Neuronal stem cell (in vitro differentiated cells): ENCODE measurements around the gene SPTLC1.
A peak's percentile ranks its signal among the peaks of the same experiment; 100 is the strongest.
"Not testable (repeated sequence)": the region's sequence is repeated elsewhere in the genome, so short reads cannot be mapped to it uniquely, and the experiment has no call there.

Source experiments
- DNase-seq: peaks from one replicate; pipeline ENCODE4 v3.0.0-alpha.2; 2013; ENCODE audit warnings: low spot score
- H2AFZ ChIP-seq: one replicate; pipeline ENCODE4 v1.6.1; 2013; ENCODE audit warnings: mild to moderate bottlenecking, low read length, inconsistent platforms
- H2AK5ac ChIP-seq: 2 replicates; pipeline ENCODE4 v1.6.1; 2013; ENCODE audit warnings: low read depth, mild to moderate bottlenecking, inconsistent platforms, low read length, moderate library complexity, mixed read lengths
- H2BK120ac ChIP-seq: 2 replicates; pipeline ENCODE4 v1.6.1; 2013; ENCODE audit warnings: low read depth, mild to moderate bottlenecking, inconsistent platforms, low read length, moderate library complexity, mixed read lengths
- H2BK12ac ChIP-seq: one replicate; pipeline ENCODE4 v1.6.1; 2013; ENCODE audit warnings: low read length, inconsistent platforms
- H2BK15ac ChIP-seq: 2 replicates; pipeline ENCODE4 v1.6.1; 2013; ENCODE audit warnings: mild to moderate bottlenecking, low read length, inconsistent platforms, mixed read lengths
- H2BK5ac ChIP-seq: one replicate; pipeline ENCODE4 v1.6.1; 2013; ENCODE audit warnings: inconsistent platforms, mild to moderate bottlenecking, low read length, moderate library complexity
- H3K14ac ChIP-seq: one replicate; pipeline ENCODE4 v1.6.1; 2013; ENCODE audit warnings: low read length, inconsistent platforms
- H3K18ac ChIP-seq: 2 replicates; pipeline ENCODE4 v1.6.1; 2013; ENCODE audit warnings: low read length, inconsistent platforms
- H3K23ac ChIP-seq: 2 replicates; pipeline ENCODE4 v1.6.1; 2013; ENCODE audit warnings: low read depth, mild to moderate bottlenecking, mixed read lengths, low read length, inconsistent platforms; ENCODE audit not compliant: poor library complexity
- H3K27ac ChIP-seq: replicated peaks from 3 replicates; pipeline ENCODE4 v1.5.1; 2013; ENCODE audit warnings: low read length, inconsistent platforms
- H3K27me3 ChIP-seq, 3 experiments: 2 replicates each; pipeline ENCODE4 v1.6.1; 2013; ENCODE audit warnings: low read length in 3 of 3, mild to moderate bottlenecking in 2 of 3, inconsistent platforms in 1 of 3, low read depth in 1 of 3, mixed read lengths in 1 of 3, moderate library complexity in 1 of 3; ENCODE audit not compliant: control insufficient read depth in 3 of 3, insufficient read depth in 3 of 3
- H3K36me3 ChIP-seq, 2 donors: replicated peaks in 1 of 2; 2 replicates each; pipeline ENCODE4 v1.6.1; 2013; ENCODE audit warnings: low read length in 2 of 2; ENCODE audit not compliant: control insufficient read depth in 2 of 2, insufficient read depth in 2 of 2
- H3K4ac ChIP-seq: 2 replicates; pipeline ENCODE4 v1.6.1; 2013; ENCODE audit warnings: inconsistent platforms, mild to moderate bottlenecking, low read length, moderate library complexity
- H3K4me1 ChIP-seq, 2 donors: 1 replicate in 1 of 2; 2 replicates in 1 of 2; pipeline ENCODE4 v1.6.1; 2013; ENCODE audit warnings: low read length in 2 of 2, low read depth in 1 of 2; ENCODE audit not compliant: control insufficient read depth in 2 of 2, insufficient read depth in 1 of 2
- H3K4me2 ChIP-seq: one replicate; pipeline ENCODE4 v1.6.1; 2013; ENCODE audit warnings: mild to moderate bottlenecking, low read length, inconsistent platforms; ENCODE audit not compliant: insufficient read depth, poor library complexity, severe bottlenecking
- H3K4me3 ChIP-seq, 2 donors: 2 replicates each; pipeline ENCODE4 v1.5.1; 2013; ENCODE audit warnings: low read length in 2 of 2, mild to moderate bottlenecking in 2 of 2, inconsistent platforms in 1 of 2, moderate library complexity in 1 of 2
- H3K79me1 ChIP-seq: one replicate; pipeline ENCODE4 v1.6.1; 2013; ENCODE audit warnings: low read depth, mild to moderate bottlenecking, inconsistent platforms, low read length, moderate library complexity
- H3K9ac ChIP-seq: one replicate; pipeline ENCODE4 v1.6.1; 2013; ENCODE audit warnings: mild to moderate bottlenecking, low read depth, low read length, inconsistent platforms; ENCODE audit not compliant: poor library complexity
- H3K9me3 ChIP-seq, 2 donors: replicated peaks in 1 of 2; 2 replicates each; pipeline versions ENCODE3 to v1.6.1; 2013; ENCODE audit warnings: low read length in 2 of 2, mild to moderate bottlenecking in 2 of 2, inconsistent platforms in 1 of 2, low read depth in 1 of 2, mixed read lengths in 1 of 2, moderate library complexity in 1 of 2; ENCODE audit not compliant: control insufficient read depth in 2 of 2, insufficient read depth in 1 of 2
- H4K8ac ChIP-seq: one replicate; pipeline ENCODE4 v1.6.1; 2013; ENCODE audit warnings: low read depth, mild to moderate bottlenecking, inconsistent platforms, low read length, moderate library complexity
- H4K91ac ChIP-seq: one replicate; pipeline ENCODE4 v1.6.1; 2013; ENCODE audit warnings: low read length, low read depth, mild to moderate bottlenecking, inconsistent platforms; ENCODE audit not compliant: poor library complexity
- WGBS, 2 donors: extraction: QIAGEN DNeasy Blood & Tissue Kit; methylation state at CpG; one replicate each; pipeline ENCODE4 v1.1.7; 2013; ENCODE audit warnings: missing lambda C conversion rate in 2 of 2, mixed read lengths in 1 of 2; ENCODE audit not compliant: insufficient read length in 2 of 2, insufficient replicate concordance in 1 of 2; ENCODE audit errors: extremely low coverage in 2 of 2; 5-methylcytosine and 5-hydroxymethylcytosine counted together

The SPTLC1 gene

DNA sequence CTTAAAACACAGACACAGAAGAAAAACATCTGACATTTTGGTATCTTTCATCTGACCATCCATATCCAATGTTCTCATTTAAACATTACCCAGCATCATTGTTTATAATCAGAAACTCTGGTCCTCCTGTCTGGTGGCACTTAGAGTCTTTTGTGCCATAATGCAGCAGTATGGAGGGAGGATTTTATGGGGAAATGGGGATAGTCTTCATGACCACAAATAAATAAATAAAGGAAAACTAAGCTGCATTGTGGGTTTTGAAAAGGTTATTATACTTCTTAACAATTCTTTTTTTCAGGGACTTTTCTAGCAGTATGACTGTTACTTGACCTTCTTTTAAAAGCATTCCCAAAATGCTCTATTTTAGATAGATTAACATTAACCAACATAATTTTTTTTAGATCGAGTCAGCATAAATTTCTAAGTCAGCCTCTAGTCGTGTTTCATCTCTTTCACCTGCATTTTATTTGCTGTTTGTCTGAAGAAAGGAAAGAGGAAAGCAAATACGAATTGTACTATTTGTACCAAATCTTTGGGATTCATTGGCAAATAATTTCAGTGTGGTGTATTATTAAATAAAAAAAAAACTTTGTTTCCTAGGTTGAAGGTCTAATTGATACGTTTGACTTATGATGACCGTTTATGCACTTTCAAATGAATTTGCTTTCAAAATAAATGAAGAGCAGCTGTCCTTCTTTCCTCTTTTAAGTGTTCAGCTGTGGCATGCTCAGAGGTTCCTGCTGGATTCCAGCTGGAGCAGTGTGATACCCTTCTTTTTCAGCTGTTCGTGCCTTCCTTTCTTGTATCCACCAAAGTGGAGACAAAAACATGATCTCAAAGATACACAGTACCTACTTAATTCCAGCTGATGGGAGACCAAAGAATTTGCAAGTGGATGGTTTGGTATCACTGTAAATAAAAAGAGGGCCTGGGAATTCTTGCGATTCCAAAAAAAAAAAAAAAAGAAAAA, 35.6 kb upstream of the SPTLC1 start:
- not testable (repeated sequence) for H3K4me3 ChIP-seq, H3K23ac ChIP-seq, H3K4me2 ChIP-seq, H2BK5ac ChIP-seq, H3K4ac ChIP-seq, H3K36me3 ChIP-seq, H3K14ac ChIP-seq, H2BK12ac ChIP-seq, H2AK5ac ChIP-seq, H4K8ac ChIP-seq, H2AFZ ChIP-seq, H3K9ac ChIP-seq, H3K18ac ChIP-seq, DNase-seq, H2BK120ac ChIP-seq, H3K79me1 ChIP-seq, H2BK15ac ChIP-seq, H3K27me3 ChIP-seq, H3K27ac ChIP-seq, H3K9me3 ChIP-seq, H4K91ac ChIP-seq
- WGBS, 2 donors, result no CpG with 5 or more reads among the region's 7 CpGs
- H3K4me1 ChIP-seq, result peaks cover 13 to 18% of the 10 kb centered on the region in 2 donors

DNA sequence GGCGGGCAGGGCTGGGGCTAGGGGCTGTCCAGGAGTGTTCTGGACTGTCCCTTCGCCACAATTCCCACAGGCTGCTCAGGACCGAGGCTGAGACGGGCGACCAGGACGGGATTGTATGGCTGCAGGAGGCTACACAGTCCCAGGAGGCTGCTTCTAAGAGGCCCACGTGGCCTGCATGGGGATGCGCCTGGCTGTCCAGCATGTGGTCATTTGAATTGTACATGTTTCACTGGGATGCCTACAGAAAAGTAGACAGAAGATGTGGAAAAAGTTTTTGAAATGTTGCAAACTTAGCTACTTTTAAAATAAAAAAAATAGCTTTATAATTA, 32.6 kb upstream of the SPTLC1 start:
- H3K9me3 ChIP-seq, result no peaks in the 10 kb centered on the region
- peaks cover 13 to 14% of the 10 kb centered on the region in 2 donors for H3K4me1 ChIP-seq
- H3K27me3 ChIP-seq, result peaks cover 0 to 13% (median 0%) of the 10 kb centered on the region in 3 experiments
- H3K4ac ChIP-seq, result peak overlapping the region; percentile 5
- H2AK5ac ChIP-seq, result peak overlapping the region; percentile 64
- H3K4me2 ChIP-seq, result no peak overlapping the region
- no peak overlapping the region for H3K27ac ChIP-seq
- no peak overlapping the region for H3K9ac ChIP-seq
- no peaks in the 10 kb centered on the region for H3K36me3 ChIP-seq
- peak overlapping the region; percentile 68 for H3K18ac ChIP-seq
- H2BK120ac ChIP-seq, result peak overlapping the region; percentile 100
- H3K4me3 ChIP-seq, result no peak overlapping the region
- no peak overlapping the region for H2BK12ac ChIP-seq
- WGBS, 2 donors, result no CpG with 5 or more reads among the region's 8 CpGs
- H2BK5ac ChIP-seq, result peak overlapping the region; percentile 44
- peak overlapping the region; percentile 5 for H3K14ac ChIP-seq
- peak overlapping the region; percentile 81 for H4K91ac ChIP-seq
- no peaks in the 10 kb centered on the region for H3K79me1 ChIP-seq
- DNase-seq, result no peak
- H4K8ac ChIP-seq, result peak overlapping the region; percentile 78
- peak overlapping the region; percentile 83 for H2AFZ ChIP-seq
- H3K23ac ChIP-seq, result peak overlapping the region; percentile 21
- H2BK15ac ChIP-seq, result peak overlapping the region; percentile 38

DNA sequence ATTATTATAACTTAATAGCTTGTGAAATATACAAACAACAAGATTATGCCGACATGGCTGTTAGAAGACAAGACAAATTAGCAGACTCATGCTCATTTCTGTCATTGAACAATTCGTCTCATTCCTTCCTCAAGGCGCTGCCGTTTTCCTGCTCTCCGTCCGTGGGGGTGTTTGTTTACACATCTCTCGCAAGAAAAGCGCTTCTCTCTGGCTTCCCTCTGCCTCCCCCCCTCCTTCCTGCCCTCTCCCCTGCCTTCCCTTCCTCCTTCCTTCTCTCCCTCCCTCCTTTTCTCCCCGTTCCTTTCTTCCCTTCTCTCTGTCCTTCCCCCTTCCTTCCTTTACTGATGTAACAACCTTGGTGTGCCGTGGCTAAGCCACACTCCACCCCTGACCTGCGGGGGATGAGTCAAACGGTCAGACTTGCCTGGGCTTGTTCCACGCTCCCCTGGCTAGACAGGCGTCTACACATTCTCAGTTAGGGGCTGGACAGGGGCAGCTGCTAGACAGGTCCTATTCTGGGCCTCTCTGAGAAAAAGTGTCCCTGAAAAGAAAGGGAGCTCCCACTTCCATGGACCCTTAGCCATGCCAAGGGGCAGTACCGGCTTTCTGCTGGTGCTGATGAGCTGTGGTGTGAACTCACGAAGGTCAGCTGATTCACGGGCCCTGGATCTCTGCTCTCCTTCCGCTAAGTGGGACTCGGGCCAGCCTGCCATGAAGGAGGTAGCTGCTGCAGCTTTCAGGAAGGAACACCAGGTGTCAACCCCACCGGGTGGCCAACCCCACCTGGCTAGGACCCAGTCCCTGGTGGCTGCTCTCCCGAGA, 32.0 kb upstream of the SPTLC1 start:
- Histone ChIP-seq H3K4me2 (no peak overlapping the region), H3K23ac (peak overlapping the region; percentile 21), H2AFZ (peak overlapping the region; percentile 83), H3K27ac (peak overlapping the region; percentile 64), H3K36me3 (no peaks in the 10 kb centered on the region), H2BK5ac (peak overlapping the region; percentile 44), H2BK12ac (no peak overlapping the region), H3K14ac (peak overlapping the region; percentile 5), H3K4ac (peak overlapping the region; percentile 5), H3K9ac (no peak overlapping the region), H4K8ac (peak overlapping the region; percentile 78), H3K4me3 (no peak overlapping the region), H3K4me1 (peaks cover 13 to 14% of the 10 kb centered on the region in 2 donors), H4K91ac (peak overlapping the region; percentile 81), H3K9me3 (no peaks in the 10 kb centered on the region), H3K18ac (peak overlapping the region; percentile 68), H3K79me1 (no peaks in the 10 kb centered on the region), H2AK5ac (peak overlapping the region; percentile 64), H2BK15ac (peak overlapping the region; percentile 38), H2BK120ac (peak overlapping the region; percentile 100), H3K27me3 (peaks cover 0 to 18% (median 3%) of the 10 kb centered on the region in 3 experiments)
- no peak for DNase-seq
- no CpG with 5 or more reads among the region's 21 CpGs for WGBS, 2 donors

DNA sequence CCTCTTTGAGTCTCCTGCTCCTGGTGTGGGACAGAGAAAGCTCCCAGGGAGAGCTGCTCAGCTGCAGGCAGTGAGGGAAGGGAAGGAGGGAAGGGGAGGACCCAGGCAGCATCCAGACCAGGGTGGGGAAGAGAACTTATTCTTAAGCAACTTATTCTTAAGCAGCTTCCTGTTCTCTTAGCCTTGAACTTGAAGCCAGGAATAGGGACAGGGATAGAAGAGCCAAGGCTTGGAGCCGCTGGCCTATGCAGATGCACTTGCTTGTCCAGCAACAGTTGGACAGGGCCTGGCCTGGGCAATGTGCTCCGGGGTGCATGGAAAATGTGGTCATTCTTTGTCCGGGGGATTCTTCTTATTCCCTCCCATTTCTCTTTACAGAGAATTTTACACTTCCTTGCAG, 31.4 kb upstream of the SPTLC1 start:
- no CpG with 5 or more reads among the region's 3 CpGs for WGBS, 2 donors
- Histone ChIP-seq H3K18ac (peak overlapping the region; percentile 52), H3K9me3 (no peaks in the 10 kb centered on the region), H2BK120ac (peak overlapping the region; percentile 56), H3K4ac (no peak overlapping the region), H3K23ac (no peak overlapping the region), H4K91ac (no peak overlapping the region), H3K27me3 (peaks cover 0 to 24% (median 7%) of the 10 kb centered on the region in 3 experiments), H3K79me1 (no peaks in the 10 kb centered on the region), H2BK5ac (no peak overlapping the region), H2AK5ac (no peak overlapping the region), H3K27ac (no peak overlapping the region), H3K36me3 (no peaks in the 10 kb centered on the region), H4K8ac (no peak overlapping the region), H2BK15ac (no peak overlapping the region), H2AFZ (peak overlapping the region; percentile 83), H3K9ac (no peak overlapping the region), H3K4me3 (no peak overlapping the region), H3K14ac (no peak overlapping the region), H3K4me2 (no peak overlapping the region), H2BK12ac (no peak overlapping the region), H3K4me1 (peaks cover 14% of the 10 kb centered on the region in 2 donors)
- no peak for DNase-seq
